Choroid plexus epithelial cell (primary cell): ENCODE measurements around the gene NARF.

Experiments
- DNase-seq: peaks from one replicate; pipeline ENCODE4 v3.0.0-alpha.2; 2010; ENCODE audit warnings: low read depth
- H3K4me3 ChIP-seq: 2 replicates; pipeline ENCODE4 v1.5.1; 2011; ENCODE audit warnings: low read depth, mild to moderate bottlenecking, control low read depth, low read length, moderate library complexity
- CTCF ChIP-seq: conservative IDR thresholded peaks from 2 replicates; pipeline ENCODE4 v1.5.1; 2011; ENCODE audit warnings: low read depth, mild to moderate bottlenecking, control low read depth, inconsistent platforms, low read length, moderate library complexity

NARF gene

GRCh38 chr17:82414548-82415281, 43.8 kb upstream of the NARF start:
- DNase-seq, result peak; percentile 76
- TF ChIP-seq CTCF, result peak; percentile 78
- H3K4me3 ChIP-seq, result peak overlapping the region; percentile 27

- no peak for TF ChIP-seq CTCF
- no peak for DNase-seq
- no peak overlapping the region for H3K4me3 ChIP-seq
These were observed 43.2 kb upstream of the NARF start for GRCh38 chr17:82415336-82415735.

- no peak for TF ChIP-seq CTCF
- no peak for DNase-seq
- H3K4me3 ChIP-seq, result no peak overlapping the region
These were observed 42.8 kb upstream of the NARF start for GRCh38 chr17:82415786-82416185.

- no peak overlapping the region for H3K4me3 ChIP-seq
- no peak for DNase-seq
- TF ChIP-seq CTCF, result no peak
These were observed 42.3 kb upstream of the NARF start for GRCh38 chr17:82416264-82416663.

- peak; percentile 29 for TF ChIP-seq CTCF
- no peak for DNase-seq
These were observed 41.8 kb upstream of the NARF start for GRCh38 chr17:82416771-82417170.

GRCh38 chr17:82418001-82418986, 40.2 kb upstream of the NARF start, which contains the start of the genes HEXD and OGFOD3:
HEXD (plus strand) TSS chr17:82418347; CDS start chr17:82419800, 1,453 bp downstream.
OGFOD3 (minus strand) TSS chr17:82418586; CDS start chr17:82418485, 101 bp downstream.
- H3K4me3 ChIP-seq, result peak within 1 kb of the TSS; percentile 82
- DNase-seq, result peak; percentile 82
- no peak for TF ChIP-seq CTCF

More at GRCh38 chr17:82416771-82417170, 41.8 kb upstream of the NARF start:
- H3K4me3 ChIP-seq, result no peak overlapping the region
